SK-N-SH (cell line): Measurements from ENCODE around the gene SNX21. TPM values are rescaled to one million over a fixed set of nuclear protein-coding genes. Genes with fewer than 3 reads are reported as not detected.

Experiments used
- CTCF ChIA-PET: fragments of 300-600, 350-600 bp; formaldehyde crosslinking; extraction: SDS; loops from one replicate; lab custom pipeline; 2021; lab: Yijun Ruan, JAX
- POLR2A ChIA-PET: fragments of 350-600 bp; sonication (Branson Sonifier 250); formaldehyde crosslinking; extraction: SDS; loops from one replicate; lab custom pipeline; 2020; ENCODE audit warnings: antibody characterized with exemption, inconsistent platforms; lab: Yijun Ruan, JAX
- DNase-seq: peaks from one replicate; pipeline ENCODE4 v3.0.0; 2012
- H2AFZ ChIP-seq: fragments of 200-600 bp; sonication (generic); 2 replicates; pipeline ENCODE4 v1.8.1; 2016; ENCODE audit warnings: antibody characterized with exemption, mild to moderate bottlenecking, low read depth
- H3F3A ChIP-seq: fragments of 200-600 bp; sonication (generic); replicated peaks from 2 replicates; pipeline ENCODE3; 2016; ENCODE audit warnings: antibody characterized with exemption, mild to moderate bottlenecking; ENCODE audit not compliant: insufficient read depth
- H3K27ac ChIP-seq, 2 experiments: fragments of 200-500 bp in 1 of 2; fragments of 200-600 bp in 1 of 2; sonication (Bioruptor generic) in 1 of 2; sonication (generic), shearing (Covaris generic) in 1 of 2; 2 replicates each; pipeline versions ENCODE4 v1.5.1 to v1.6.1; 2014 to 2016; ENCODE audit warnings: low read depth in 2 of 2, inconsistent platforms in 1 of 2, low read length in 1 of 2, mild to moderate bottlenecking in 1 of 2, mixed read lengths in 1 of 2
- H3K27me3 ChIP-seq: fragments of 200-600 bp; sonication (generic), shearing (Covaris generic); 2 replicates; pipeline ENCODE4 v1.6.1; 2016; ENCODE audit warnings: mixed run types; ENCODE audit not compliant: insufficient read depth
- H3K36me3 ChIP-seq, 2 experiments: fragments of 200-500 bp in 1 of 2; fragments of 200-600 bp in 1 of 2; sonication (Bioruptor generic) in 1 of 2; sonication (generic) in 1 of 2; replicated peaks in 1 of 2; 2 replicates each; pipeline versions ENCODE3 to v1.5.1; 2014 to 2016; ENCODE audit warnings: low read length in 1 of 2, mild to moderate bottlenecking in 1 of 2; ENCODE audit not compliant: insufficient read depth in 2 of 2, control insufficient read depth in 1 of 2
- H3K4me1 ChIP-seq, 2 experiments: fragments of 200-500 bp in 1 of 2; fragments of 200-600 bp in 1 of 2; sonication (Bioruptor generic) in 1 of 2; sonication (generic), shearing (Covaris generic) in 1 of 2; 2 replicates each; pipeline versions ENCODE4 v1.5.1 to v1.6.1; 2014 to 2016; ENCODE audit warnings: low read depth in 1 of 2, low read length in 1 of 2, mixed run types in 1 of 2; ENCODE audit not compliant: insufficient read depth in 2 of 2, control insufficient read depth in 1 of 2
- H3K4me2 ChIP-seq: fragments of 200-600 bp; sonication (generic), shearing (Covaris generic); 2 replicates; pipeline ENCODE4 v1.6.1; 2017; ENCODE audit warnings: mixed run types
- H3K4me3 ChIP-seq, 2 experiments: fragments of 200-500 bp in 1 of 2; fragments of 200-600 bp in 1 of 2; sonication (Bioruptor generic) in 1 of 2; sonication (generic), shearing (Covaris generic) in 1 of 2; 2 replicates each; pipeline versions ENCODE4 v1.5.1 to v1.8.1; 2014 to 2016; ENCODE audit warnings: low read depth in 2 of 2, inconsistent platforms in 1 of 2, low read length in 1 of 2, mild to moderate bottlenecking in 1 of 2, mixed read lengths in 1 of 2, moderate library complexity in 1 of 2
- H3K79me2 ChIP-seq: fragments of 200-600 bp; sonication (generic); 2 replicates; pipeline ENCODE4 v1.8.1; 2017; ENCODE audit warnings: mild to moderate bottlenecking; ENCODE audit not compliant: insufficient read depth
- H3K9ac ChIP-seq: fragments of 200-600 bp; sonication (generic); 2 replicates; pipeline ENCODE4 v1.6.1; 2017; ENCODE audit warnings: mixed run types
- H3K9me2 ChIP-seq: fragments of 200-600 bp; sonication (generic); 2 replicates; pipeline ENCODE4 v1.6.1; 2017; ENCODE audit warnings: mixed run types
- H3K9me3 ChIP-seq: fragments of 200-600 bp; sonication (generic); 2 replicates; pipeline ENCODE4 v1.6.1; 2017; ENCODE audit warnings: mixed run types, mild to moderate bottlenecking, moderate library complexity
- H4K20me1 ChIP-seq: fragments of 200-600 bp; sonication (generic); 2 replicates; pipeline ENCODE4 v1.6.1; 2017; ENCODE audit warnings: mild to moderate bottlenecking, mixed run types; ENCODE audit not compliant: insufficient read depth
- CHD2 ChIP-seq: fragments of 150-350 bp; IDR thresholded peaks from 2 replicates; pipeline ENCODE4 v1.6.1; 2018; ENCODE audit warnings: low read length; ENCODE audit not compliant: partially characterized antibody
- EP300 ChIP-seq, 2 experiments: IDR thresholded peaks; 2 replicates each; pipeline versions ENCODE4 v1.4.0 to v1.6.1; 2012; ENCODE audit warnings: borderline replicate concordance in 1 of 2, low read depth in 1 of 2, low read length in 1 of 2
- FOSL2 ChIP-seq: IDR thresholded peaks from 2 replicates; pipeline ENCODE4 v1.4.0; 2012; ENCODE audit warnings: low read depth, mild to moderate bottlenecking, moderate library complexity, borderline replicate concordance
- FOXJ3 ChIP-seq: sonication (generic); formaldehyde crosslinking; IDR thresholded peaks from 2 replicates; pipeline ENCODE4 v1.5.1; 2020; ENCODE audit warnings: mild to moderate bottlenecking, missing genetic modification reagents
- GATA2 ChIP-seq: sonication (generic); formaldehyde crosslinking; IDR thresholded peaks from 2 replicates; pipeline ENCODE4 v1.5.0; 2020; ENCODE audit warnings: mild to moderate bottlenecking, missing genetic modification reagents
- MXI1 ChIP-seq: IDR thresholded peaks from 2 replicates; pipeline ENCODE4 v1.6.1; 2012; ENCODE audit warnings: mild to moderate bottlenecking, low read depth, low read length, improper control_type of control experiment
- RAD21 ChIP-seq: IDR thresholded peaks from 2 replicates; pipeline ENCODE4 v1.6.1; 2012; ENCODE audit warnings: mild to moderate bottlenecking, low read length
- RCOR1 ChIP-seq: fragments of 150-350 bp; IDR thresholded peaks from 2 replicates; pipeline ENCODE4 v1.6.1; 2017; ENCODE audit warnings: antibody characterized with exemption, low read length
- RFX5 ChIP-seq: IDR thresholded peaks from 2 replicates; pipeline ENCODE4 v1.6.1; 2012; ENCODE audit warnings: mild to moderate bottlenecking, improper control_type of control experiment, low read length
- SIN3A ChIP-seq: IDR thresholded peaks from 2 replicates; pipeline ENCODE4 v1.6.1; 2012; ENCODE audit warnings: low read depth, mild to moderate bottlenecking, low read length, moderate library complexity, borderline replicate concordance
- TAF1 ChIP-seq: IDR thresholded peaks from 2 replicates; pipeline ENCODE4 v1.6.1; 2012; ENCODE audit warnings: low read depth, mild to moderate bottlenecking, low read length, moderate library complexity, borderline replicate concordance
- TCF12 ChIP-seq: IDR thresholded peaks from 2 replicates; pipeline ENCODE4 v1.4.0; 2012
- WGBS: methylation state at CpG from one replicate; pipeline ENCODE4 v1.1.6; 2017; ENCODE audit warnings: low lambda C conversion rate; 5-methylcytosine and 5-hydroxymethylcytosine counted together
- polyA plus RNA-seq, 3 experiments: library from polyadenylated mRNA; depleted of rRNA; stranded (reverse); fragments of >200 nt; gene quantifications; 2 replicates each; pipeline ENCODE4 v1.2.3, GENCODE V29; 2012
- TF ChIP-seq, protein P1 (sequence below): IDR thresholded peaks from 2 replicates; pipeline ENCODE4 v1.4.0; 2012; ENCODE audit warnings: low read depth, borderline replicate concordance
- TF ChIP-seq, protein P2 (sequence below): IDR thresholded peaks from 2 replicates; pipeline ENCODE4 v1.4.0; 2012; ENCODE audit warnings: low read depth, borderline replicate concordance

SNX21 gene
- polyA plus RNA-seq, 1 of the 3 experiments (the other 2 are of a cell fraction): 22.1 TPM

DNA sequence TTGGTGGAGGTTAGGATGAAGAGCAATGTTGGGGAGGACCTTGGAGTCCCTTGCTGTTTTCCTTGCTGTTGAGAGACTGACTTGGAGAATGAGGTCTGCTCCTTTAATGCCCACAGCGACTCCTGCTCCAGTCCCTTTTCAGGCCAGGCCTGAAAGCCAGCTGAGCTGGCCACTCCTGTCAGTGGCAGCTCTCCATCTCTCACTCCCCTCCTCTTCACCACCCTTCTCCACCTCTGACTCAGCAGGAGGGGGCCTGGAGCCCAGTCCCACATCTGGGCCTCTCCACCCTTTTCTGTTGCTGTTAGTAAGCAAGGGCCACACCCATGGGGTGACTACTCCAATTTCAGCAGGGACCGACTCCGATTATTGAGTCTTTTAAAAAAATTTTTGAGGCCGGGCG lies 2.2 kb downstream of the SNX21 start:
- peak overlapping the region; percentile 97 for H3K4me2 ChIP-seq
- H3F3A ChIP-seq: peaks cover 15% of the 10 kb centered on the region
- H3K9me2 ChIP-seq: no peaks in the 10 kb centered on the region
- H3K4me1 ChIP-seq: peaks cover 8 to 31% of the 10 kb centered on the region in 2 experiments; a peak in 3 of 4 replicates
- POLR2A ChIA-PET: no interaction called here
- H4K20me1 ChIP-seq: no peaks in the 10 kb centered on the region
- no peak for DNase-seq
- H3K4me3 ChIP-seq: peak overlapping the region in 1 of 2 experiments; percentile 85; a peak in 2 of 4 replicates
- H3K9ac ChIP-seq: peak overlapping the region; percentile 6; the same call in 1 of the 2 replicates
- no peak overlapping the region for H3K27ac ChIP-seq
- H3K9me3 ChIP-seq: no peaks in the 10 kb centered on the region
- peaks cover 8 to 11% of the 10 kb centered on the region in 2 experiments for H3K36me3 ChIP-seq
- H2AFZ ChIP-seq: no peak overlapping the region
- H3K79me2 ChIP-seq: peaks cover 29% of the 10 kb centered on the region
- CTCF ChIA-PET: interaction anchor here (1.0 kb wide), 2 partner anchors 11 to 19 kb away, joined by 3 to 4 read pairs; no protein-coding TSS in a partner anchor
- TF ChIP-seq, protein P1, sequence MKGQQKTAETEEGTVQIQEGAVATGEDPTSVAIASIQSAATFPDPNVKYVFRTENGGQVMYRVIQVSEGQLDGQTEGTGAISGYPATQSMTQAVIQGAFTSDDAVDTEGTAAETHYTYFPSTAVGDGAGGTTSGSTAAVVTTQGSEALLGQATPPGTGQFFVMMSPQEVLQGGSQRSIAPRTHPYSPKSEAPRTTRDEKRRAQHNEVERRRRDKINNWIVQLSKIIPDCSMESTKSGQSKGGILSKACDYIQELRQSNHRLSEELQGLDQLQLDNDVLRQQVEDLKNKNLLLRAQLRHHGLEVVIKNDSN: no peak
- TF ChIP-seq TAF1: no peak
- no peak for TF ChIP-seq RCOR1
- TF ChIP-seq RAD21: no peak
- TF ChIP-seq FOSL2: no peak
- no peak for TF ChIP-seq SIN3A
- H3K27me3 ChIP-seq: no peaks in the 10 kb centered on the region
- WGBS: 96% methylated on average over 5 of the region's 5 CpGs

DNA sequence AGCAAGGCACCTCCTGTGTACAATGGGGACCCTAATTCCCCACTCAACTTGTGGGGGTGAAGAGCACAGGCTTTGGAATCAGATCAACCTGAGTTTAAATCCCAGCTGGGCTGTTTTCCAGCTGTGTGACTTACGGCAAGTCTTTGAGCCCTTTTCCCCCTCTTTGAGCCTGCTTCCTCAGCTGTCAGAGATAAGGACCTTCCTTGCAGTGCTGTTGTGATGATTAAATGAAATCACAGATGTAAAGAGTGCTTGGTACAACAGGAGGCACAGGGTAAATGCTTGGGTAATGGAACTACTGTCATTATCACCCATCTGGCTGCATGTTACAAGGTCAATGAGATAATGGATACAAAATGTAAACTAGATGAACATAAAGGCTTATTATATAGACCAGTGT lies 3.2 kb downstream of the SNX21 start:
- H3K79me2 ChIP-seq: peaks cover 29% of the 10 kb centered on the region

More for the DNA sequence above, 3.2 kb downstream of the SNX21 start:
- peaks cover 8 to 31% of the 10 kb centered on the region in 2 experiments; a peak in 3 of 4 replicates for H3K4me1 ChIP-seq
- peak overlapping the region; percentile 38; the same call in 1 of the 2 replicates for H3K4me2 ChIP-seq
- no peaks in the 10 kb centered on the region for H3K27me3 ChIP-seq
- TF ChIP-seq RFX5 (no peak), GATA2 (CRISPR knock-in tag) (peak; percentile 90), CHD2 (peak; percentile 25), MXI1 (peak; percentile 76; the same call in 1 of the 2 replicates), RCOR1 (peak; percentile 72; the same call in 1 of the 2 replicates), FOXJ3 (no peak), EP300 (IDR thresholded peaks at IDR 0.05; ENCODE audit: borderline replicate concordance in 1 of 2, low read depth in 1 of 2, low read length in 1 of 2) (peak in 1 of 2 experiments; percentile 64; a peak in 2 of 4 replicates), TCF12 (no peak)
- TF ChIP-seq, protein P2, sequence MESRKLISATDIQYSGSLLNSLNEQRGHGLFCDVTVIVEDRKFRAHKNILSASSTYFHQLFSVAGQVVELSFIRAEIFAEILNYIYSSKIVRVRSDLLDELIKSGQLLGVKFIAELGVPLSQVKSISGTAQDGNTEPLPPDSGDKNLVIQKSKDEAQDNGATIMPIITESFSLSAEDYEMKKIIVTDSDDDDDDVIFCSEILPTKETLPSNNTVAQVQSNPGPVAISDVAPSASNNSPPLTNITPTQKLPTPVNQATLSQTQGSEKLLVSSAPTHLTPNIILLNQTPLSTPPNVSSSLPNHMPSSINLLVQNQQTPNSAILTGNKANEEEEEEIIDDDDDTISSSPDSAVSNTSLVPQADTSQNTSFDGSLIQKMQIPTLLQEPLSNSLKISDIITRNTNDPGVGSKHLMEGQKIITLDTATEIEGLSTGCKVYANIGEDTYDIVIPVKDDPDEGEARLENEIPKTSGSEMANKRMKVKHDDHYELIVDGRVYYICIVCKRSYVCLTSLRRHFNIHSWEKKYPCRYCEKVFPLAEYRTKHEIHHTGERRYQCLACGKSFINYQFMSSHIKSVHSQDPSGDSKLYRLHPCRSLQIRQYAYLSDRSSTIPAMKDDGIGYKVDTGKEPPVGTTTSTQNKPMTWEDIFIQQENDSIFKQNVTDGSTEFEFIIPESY: no peak
- POLR2A ChIA-PET: no interaction called here
- peak; percentile 75 for DNase-seq
- CTCF ChIA-PET: interaction anchor here (1.8 kb wide), 1 partner anchor 38 kb away, joined by 9 read pairs; no protein-coding TSS in a partner anchor
- no peaks in the 10 kb centered on the region for H3K9me2 ChIP-seq
- no peaks in the 10 kb centered on the region for H3K9me3 ChIP-seq
- H3K9ac ChIP-seq: no peak overlapping the region
- peaks cover 8 to 17% of the 10 kb centered on the region in 2 experiments for H3K36me3 ChIP-seq
- peaks cover 15% of the 10 kb centered on the region for H3F3A ChIP-seq
- WGBS: 80% methylated on average over 1 of the region's 1 CpG
- no peaks in the 10 kb centered on the region for H4K20me1 ChIP-seq
- peak overlapping the region in 1 of 2 experiments; percentile 67; a peak in 2 of 4 replicates for H3K27ac ChIP-seq
- H3K4me3 ChIP-seq: no peak overlapping the region; a peak in 1 of 4 replicates
- no peak overlapping the region for H2AFZ ChIP-seq
